WTC11 (cell line): ENCODE data around the gene MRPL28. TPM values are rescaled to one million over a fixed set of nuclear protein-coding genes. Genes with fewer than 3 reads are reported as not detected.

Experiments
- ESRRA ChIP-seq: sonication (generic); formaldehyde crosslinking; IDR thresholded peaks from 2 replicates; pipeline ENCODE4 v1.8.1; 2022; ENCODE audit warnings: mild to moderate bottlenecking, missing genetic modification reagents, borderline replicate concordance
- ETV6 ChIP-seq: sonication (generic); formaldehyde crosslinking; IDR thresholded peaks from 2 replicates; pipeline ENCODE4 v1.8.1; 2022; ENCODE audit warnings: mild to moderate bottlenecking, missing genetic modification reagents
- FOXP1 ChIP-seq: sonication (generic); formaldehyde crosslinking; IDR thresholded peaks from 2 replicates; pipeline ENCODE4 v1.8.0; 2022; ENCODE audit warnings: missing genetic modification reagents, mild to moderate bottlenecking, moderate library complexity, borderline replicate concordance
- GABPB1 ChIP-seq: sonication (generic); formaldehyde crosslinking; IDR thresholded peaks from 2 replicates; pipeline ENCODE4 v1.8.1; 2023; ENCODE audit warnings: mild to moderate bottlenecking, missing genetic modification reagents
- GRHL2 ChIP-seq: fragments of 250-450 bp; sonication (Bioruptor Pico); IDR thresholded peaks from 2 replicates; pipeline ENCODE4 v1.8.0; 2022; ENCODE audit warnings: mild to moderate bottlenecking, moderate library complexity; ENCODE audit not compliant: insufficient replicate concordance, severe bottlenecking
- MXD4 ChIP-seq: fragments of 250-450 bp; sonication (Bioruptor Pico); IDR thresholded peaks from 2 replicates; pipeline ENCODE4 v1.8.0; 2021; ENCODE audit warnings: mild to moderate bottlenecking, moderate library complexity, borderline replicate concordance
- NFE2L1 ChIP-seq: sonication (generic); formaldehyde crosslinking; IDR thresholded peaks from 2 replicates; pipeline ENCODE4 v1.8.1; 2023; ENCODE audit warnings: missing genetic modification reagents
- NFYB ChIP-seq: sonication (generic); formaldehyde crosslinking; conservative IDR thresholded peaks from 2 replicates; pipeline ENCODE4 v1.8.0; 2022; ENCODE audit warnings: low read depth, missing genetic modification reagents
- OVOL2 ChIP-seq: fragments of 250-450 bp; sonication (Bioruptor Pico); IDR thresholded peaks from 2 replicates; pipeline ENCODE4 v1.9.0; 2021; ENCODE audit warnings: mild to moderate bottlenecking, borderline replicate concordance
- TEAD1 ChIP-seq: sonication (generic); formaldehyde crosslinking; IDR thresholded peaks from 2 replicates; pipeline ENCODE4 v1.8.0; 2022; ENCODE audit warnings: mild to moderate bottlenecking, missing genetic modification reagents
- ZBTB21 ChIP-seq: sonication (generic); formaldehyde crosslinking; IDR thresholded peaks from 2 replicates; pipeline ENCODE4 v1.8.1; 2023; ENCODE audit warnings: mild to moderate bottlenecking, missing genetic modification reagents, borderline replicate concordance
- ZNF138 ChIP-seq: sonication (generic); formaldehyde crosslinking; conservative IDR thresholded peaks from 2 replicates; pipeline ENCODE4 v1.8.1; 2022; ENCODE audit warnings: mild to moderate bottlenecking, moderate library complexity, missing genetic modification reagents
- ZNF219 ChIP-seq: sonication (generic); formaldehyde crosslinking; IDR thresholded peaks from 2 replicates; pipeline ENCODE4 v1.8.0; 2023; ENCODE audit warnings: missing genetic modification reagents, mild to moderate bottlenecking, borderline replicate concordance
- ZNF317 ChIP-seq: sonication (generic); formaldehyde crosslinking; IDR thresholded peaks from 2 replicates; pipeline ENCODE4 v1.8.1; 2023; ENCODE audit warnings: low read depth, mild to moderate bottlenecking, moderate library complexity, missing genetic modification reagents, borderline replicate concordance
- ZNF416 ChIP-seq: fragments of 250-450 bp; sonication (Bioruptor Pico); IDR thresholded peaks from 2 replicates; pipeline ENCODE4 v1.9.0; 2021; ENCODE audit warnings: mild to moderate bottlenecking, inconsistent platforms
- total RNA-seq: library from RNA; stranded (reverse); gene quantifications from 3 replicates; pipeline ENCODE4 v1.2.3, GENCODE V29; 2021
- TF ChIP-seq, protein P1 (sequence below): fragments of 250-450 bp; sonication (Bioruptor Pico); IDR thresholded peaks from 2 replicates; pipeline ENCODE4 v2.1.2; 2022; ENCODE audit warnings: mild to moderate bottlenecking, moderate library complexity
- TF ChIP-seq, protein P2 (sequence below): sonication (generic); formaldehyde crosslinking; IDR thresholded peaks from 2 replicates; pipeline ENCODE4 v1.8.1; 2022; ENCODE audit warnings: low read depth, missing genetic modification reagents, borderline replicate concordance
- TF ChIP-seq, protein P3 (sequence below): fragments of 250-450 bp; sonication (Bioruptor Pico); IDR thresholded peaks from 2 replicates; pipeline ENCODE4 v1.9.0; 2021; ENCODE audit warnings: mild to moderate bottlenecking
- TF ChIP-seq, protein P4 (sequence below): sonication (generic); formaldehyde crosslinking; conservative IDR thresholded peaks from 2 replicates; pipeline ENCODE4 v1.8.1; 2022; ENCODE audit warnings: mild to moderate bottlenecking, missing genetic modification reagents
- TF ChIP-seq, protein P5 (sequence below): sonication (generic); formaldehyde crosslinking; IDR thresholded peaks from 2 replicates; pipeline ENCODE4 v1.8.0; 2022; ENCODE audit warnings: mild to moderate bottlenecking, missing genetic modification reagents
- TF ChIP-seq, protein P6 (sequence below): sonication (generic); formaldehyde crosslinking; conservative IDR thresholded peaks from 2 replicates; pipeline ENCODE4 v1.8.1; 2023; ENCODE audit warnings: mild to moderate bottlenecking, low read depth, missing genetic modification reagents, moderate library complexity
- TF ChIP-seq, protein P7 (sequence below): sonication (generic); formaldehyde crosslinking; IDR thresholded peaks from 2 replicates; pipeline ENCODE4 v1.8.1; 2023; ENCODE audit warnings: mild to moderate bottlenecking, moderate library complexity, missing genetic modification reagents
- TF ChIP-seq, protein P8 (sequence below): sonication (generic); formaldehyde crosslinking; IDR thresholded peaks from 2 replicates; pipeline ENCODE4 v1.8.1; 2022; ENCODE audit warnings: missing genetic modification reagents, borderline replicate concordance

The MRPL28 gene
- total RNA-seq, 1 experiment from 2014 or later = 119 TPM

DNA sequence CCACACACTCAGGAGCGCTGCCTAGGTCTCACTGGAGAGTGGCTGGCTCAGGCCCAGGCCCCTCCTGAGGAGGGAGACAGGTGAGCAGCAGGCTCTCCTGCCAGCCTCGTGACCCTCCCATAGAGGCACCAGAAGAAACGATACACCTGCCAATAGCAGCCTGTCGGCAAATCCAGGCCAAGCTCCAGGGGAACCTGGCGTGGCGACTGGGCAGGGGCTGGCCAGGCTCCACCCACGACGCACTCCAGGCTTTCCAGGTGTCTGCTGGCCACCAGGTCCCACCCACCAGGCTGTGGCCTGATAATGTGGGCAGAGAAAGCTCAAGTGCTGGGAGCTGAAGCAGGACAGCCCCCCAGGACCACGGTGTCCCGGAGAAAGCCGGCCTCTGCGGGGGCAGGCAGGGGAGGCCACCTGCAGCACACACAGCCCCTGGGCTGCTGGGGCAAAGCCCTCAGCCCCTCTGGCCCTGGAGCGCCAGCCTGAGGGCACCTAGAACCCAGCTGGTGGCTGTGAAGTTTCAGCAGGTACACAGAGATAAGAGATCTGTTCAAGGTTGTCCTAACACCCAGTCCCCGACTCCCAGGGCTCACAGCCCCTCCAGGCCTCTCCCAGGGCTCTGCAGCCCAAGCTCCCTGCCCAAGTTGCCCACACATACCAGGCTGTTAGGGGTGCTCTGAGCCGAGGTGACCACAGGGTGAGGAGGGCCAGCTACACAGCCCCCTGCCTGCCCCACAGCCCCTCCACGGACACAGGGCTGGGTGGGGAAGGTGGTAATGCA, 9.0 kb upstream of the MRPL28 start (continued):
- TF ChIP-seq FOXP1 (CRISPR knock-in tag) = no peak
- TF ChIP-seq, protein P1, sequence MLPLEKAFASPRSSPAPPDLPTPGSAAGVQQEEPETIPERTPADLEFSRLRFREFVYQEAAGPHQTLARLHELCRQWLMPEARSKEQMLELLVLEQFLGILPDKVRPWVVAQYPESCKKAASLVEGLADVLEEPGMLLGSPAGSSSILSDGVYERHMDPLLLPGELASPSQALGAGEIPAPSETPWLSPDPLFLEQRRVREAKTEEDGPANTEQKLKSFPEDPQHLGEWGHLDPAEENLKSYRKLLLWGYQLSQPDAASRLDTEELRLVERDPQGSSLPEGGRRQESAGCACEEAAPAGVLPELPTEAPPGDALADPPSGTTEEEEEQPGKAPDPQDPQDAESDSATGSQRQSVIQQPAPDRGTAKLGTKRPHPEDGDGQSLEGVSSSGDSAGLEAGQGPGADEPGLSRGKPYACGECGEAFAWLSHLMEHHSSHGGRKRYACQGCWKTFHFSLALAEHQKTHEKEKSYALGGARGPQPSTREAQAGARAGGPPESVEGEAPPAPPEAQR (CRISPR knock-in tag) = no peak
- TF ChIP-seq NFE2L1 (CRISPR knock-in tag) = no peak
- no peak for TF ChIP-seq GABPB1
- no peak for TF ChIP-seq ETV6 (CRISPR knock-in tag)
- TF ChIP-seq, protein P2, sequence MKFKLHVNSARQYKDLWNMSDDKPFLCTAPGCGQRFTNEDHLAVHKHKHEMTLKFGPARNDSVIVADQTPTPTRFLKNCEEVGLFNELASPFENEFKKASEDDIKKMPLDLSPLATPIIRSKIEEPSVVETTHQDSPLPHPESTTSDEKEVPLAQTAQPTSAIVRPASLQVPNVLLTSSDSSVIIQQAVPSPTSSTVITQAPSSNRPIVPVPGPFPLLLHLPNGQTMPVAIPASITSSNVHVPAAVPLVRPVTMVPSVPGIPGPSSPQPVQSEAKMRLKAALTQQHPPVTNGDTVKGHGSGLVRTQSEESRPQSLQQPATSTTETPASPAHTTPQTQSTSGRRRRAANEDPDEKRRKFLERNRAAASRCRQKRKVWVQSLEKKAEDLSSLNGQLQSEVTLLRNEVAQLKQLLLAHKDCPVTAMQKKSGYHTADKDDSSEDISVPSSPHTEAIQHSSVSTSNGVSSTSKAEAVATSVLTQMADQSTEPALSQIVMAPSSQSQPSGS (CRISPR knock-in tag) = no peak
- TF ChIP-seq NFYB (CRISPR knock-in tag) = peak; percentile 67
- no peak for TF ChIP-seq MXD4 (CRISPR knock-in tag)
- TF ChIP-seq, protein P3, sequence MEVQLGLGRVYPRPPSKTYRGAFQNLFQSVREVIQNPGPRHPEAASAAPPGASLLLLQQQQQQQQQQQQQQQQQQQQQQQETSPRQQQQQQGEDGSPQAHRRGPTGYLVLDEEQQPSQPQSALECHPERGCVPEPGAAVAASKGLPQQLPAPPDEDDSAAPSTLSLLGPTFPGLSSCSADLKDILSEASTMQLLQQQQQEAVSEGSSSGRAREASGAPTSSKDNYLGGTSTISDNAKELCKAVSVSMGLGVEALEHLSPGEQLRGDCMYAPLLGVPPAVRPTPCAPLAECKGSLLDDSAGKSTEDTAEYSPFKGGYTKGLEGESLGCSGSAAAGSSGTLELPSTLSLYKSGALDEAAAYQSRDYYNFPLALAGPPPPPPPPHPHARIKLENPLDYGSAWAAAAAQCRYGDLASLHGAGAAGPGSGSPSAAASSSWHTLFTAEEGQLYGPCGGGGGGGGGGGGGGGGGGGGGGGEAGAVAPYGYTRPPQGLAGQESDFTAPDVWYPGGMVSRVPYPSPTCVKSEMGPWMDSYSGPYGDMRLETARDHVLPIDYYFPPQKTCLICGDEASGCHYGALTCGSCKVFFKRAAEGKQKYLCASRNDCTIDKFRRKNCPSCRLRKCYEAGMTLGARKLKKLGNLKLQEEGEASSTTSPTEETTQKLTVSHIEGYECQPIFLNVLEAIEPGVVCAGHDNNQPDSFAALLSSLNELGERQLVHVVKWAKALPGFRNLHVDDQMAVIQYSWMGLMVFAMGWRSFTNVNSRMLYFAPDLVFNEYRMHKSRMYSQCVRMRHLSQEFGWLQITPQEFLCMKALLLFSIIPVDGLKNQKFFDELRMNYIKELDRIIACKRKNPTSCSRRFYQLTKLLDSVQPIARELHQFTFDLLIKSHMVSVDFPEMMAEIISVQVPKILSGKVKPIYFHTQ (CRISPR knock-in tag) = no peak
- TF ChIP-seq TEAD1 (CRISPR knock-in tag) = no peak
- TF ChIP-seq ZNF317 (CRISPR knock-in tag) = no peak
- no peak for TF ChIP-seq ZBTB21
- TF ChIP-seq OVOL2 (CRISPR knock-in tag) = no peak
- TF ChIP-seq, protein P4, sequence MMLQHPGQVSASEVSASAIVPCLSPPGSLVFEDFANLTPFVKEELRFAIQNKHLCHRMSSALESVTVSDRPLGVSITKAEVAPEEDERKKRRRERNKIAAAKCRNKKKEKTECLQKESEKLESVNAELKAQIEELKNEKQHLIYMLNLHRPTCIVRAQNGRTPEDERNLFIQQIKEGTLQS (CRISPR knock-in tag) = no peak
- no peak for TF ChIP-seq ZNF219 (CRISPR knock-in tag)
- TF ChIP-seq, protein P5, sequence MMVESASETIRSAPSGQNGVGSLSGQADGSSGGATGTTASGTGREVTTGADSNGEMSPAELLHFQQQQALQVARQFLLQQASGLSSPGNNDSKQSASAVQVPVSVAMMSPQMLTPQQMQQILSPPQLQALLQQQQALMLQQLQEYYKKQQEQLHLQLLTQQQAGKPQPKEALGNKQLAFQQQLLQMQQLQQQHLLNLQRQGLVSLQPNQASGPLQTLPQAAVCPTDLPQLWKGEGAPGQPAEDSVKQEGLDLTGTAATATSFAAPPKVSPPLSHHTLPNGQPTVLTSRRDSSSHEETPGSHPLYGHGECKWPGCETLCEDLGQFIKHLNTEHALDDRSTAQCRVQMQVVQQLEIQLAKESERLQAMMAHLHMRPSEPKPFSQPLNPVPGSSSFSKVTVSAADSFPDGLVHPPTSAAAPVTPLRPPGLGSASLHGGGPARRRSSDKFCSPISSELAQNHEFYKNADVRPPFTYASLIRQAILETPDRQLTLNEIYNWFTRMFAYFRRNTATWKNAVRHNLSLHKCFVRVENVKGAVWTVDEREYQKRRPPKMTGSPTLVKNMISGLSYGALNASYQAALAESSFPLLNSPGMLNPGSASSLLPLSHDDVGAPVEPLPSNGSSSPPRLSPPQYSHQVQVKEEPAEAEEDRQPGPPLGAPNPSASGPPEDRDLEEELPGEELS (CRISPR knock-in tag) = no peak
- no peak for TF ChIP-seq ESRRA (CRISPR knock-in tag)
- no peak for TF ChIP-seq GRHL2 (CRISPR knock-in tag)
- TF ChIP-seq ZNF138 = no peak
- TF ChIP-seq, protein P6, sequence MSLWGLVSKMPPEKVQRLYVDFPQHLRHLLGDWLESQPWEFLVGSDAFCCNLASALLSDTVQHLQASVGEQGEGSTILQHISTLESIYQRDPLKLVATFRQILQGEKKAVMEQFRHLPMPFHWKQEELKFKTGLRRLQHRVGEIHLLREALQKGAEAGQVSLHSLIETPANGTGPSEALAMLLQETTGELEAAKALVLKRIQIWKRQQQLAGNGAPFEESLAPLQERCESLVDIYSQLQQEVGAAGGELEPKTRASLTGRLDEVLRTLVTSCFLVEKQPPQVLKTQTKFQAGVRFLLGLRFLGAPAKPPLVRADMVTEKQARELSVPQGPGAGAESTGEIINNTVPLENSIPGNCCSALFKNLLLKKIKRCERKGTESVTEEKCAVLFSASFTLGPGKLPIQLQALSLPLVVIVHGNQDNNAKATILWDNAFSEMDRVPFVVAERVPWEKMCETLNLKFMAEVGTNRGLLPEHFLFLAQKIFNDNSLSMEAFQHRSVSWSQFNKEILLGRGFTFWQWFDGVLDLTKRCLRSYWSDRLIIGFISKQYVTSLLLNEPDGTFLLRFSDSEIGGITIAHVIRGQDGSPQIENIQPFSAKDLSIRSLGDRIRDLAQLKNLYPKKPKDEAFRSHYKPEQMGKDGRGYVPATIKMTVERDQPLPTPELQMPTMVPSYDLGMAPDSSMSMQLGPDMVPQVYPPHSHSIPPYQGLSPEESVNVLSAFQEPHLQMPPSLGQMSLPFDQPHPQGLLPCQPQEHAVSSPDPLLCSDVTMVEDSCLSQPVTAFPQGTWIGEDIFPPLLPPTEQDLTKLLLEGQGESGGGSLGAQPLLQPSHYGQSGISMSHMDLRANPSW (CRISPR knock-in tag) = no peak
- TF ChIP-seq ZNF416 (CRISPR knock-in tag) = peak; percentile 94
- TF ChIP-seq, protein P7, sequence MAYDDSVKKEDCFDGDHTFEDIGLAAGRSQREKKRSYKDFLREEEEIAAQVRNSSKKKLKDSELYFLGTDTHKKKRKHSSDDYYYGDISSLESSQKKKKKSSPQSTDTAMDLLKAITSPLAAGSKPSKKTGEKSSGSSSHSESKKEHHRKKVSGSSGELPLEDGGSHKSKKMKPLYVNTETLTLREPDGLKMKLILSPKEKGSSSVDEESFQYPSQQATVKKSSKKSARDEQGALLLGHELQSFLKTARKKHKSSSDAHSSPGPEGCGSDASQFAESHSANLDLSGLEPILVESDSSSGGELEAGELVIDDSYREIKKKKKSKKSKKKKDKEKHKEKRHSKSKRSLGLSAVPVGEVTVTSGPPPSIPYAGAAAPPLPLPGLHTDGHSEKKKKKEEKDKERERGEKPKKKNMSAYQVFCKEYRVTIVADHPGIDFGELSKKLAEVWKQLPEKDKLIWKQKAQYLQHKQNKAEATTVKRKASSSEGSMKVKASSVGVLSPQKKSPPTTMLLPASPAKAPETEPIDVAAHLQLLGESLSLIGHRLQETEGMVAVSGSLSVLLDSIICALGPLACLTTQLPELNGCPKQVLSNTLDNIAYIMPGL (CRISPR knock-in tag) = no peak
- TF ChIP-seq, protein P8, sequence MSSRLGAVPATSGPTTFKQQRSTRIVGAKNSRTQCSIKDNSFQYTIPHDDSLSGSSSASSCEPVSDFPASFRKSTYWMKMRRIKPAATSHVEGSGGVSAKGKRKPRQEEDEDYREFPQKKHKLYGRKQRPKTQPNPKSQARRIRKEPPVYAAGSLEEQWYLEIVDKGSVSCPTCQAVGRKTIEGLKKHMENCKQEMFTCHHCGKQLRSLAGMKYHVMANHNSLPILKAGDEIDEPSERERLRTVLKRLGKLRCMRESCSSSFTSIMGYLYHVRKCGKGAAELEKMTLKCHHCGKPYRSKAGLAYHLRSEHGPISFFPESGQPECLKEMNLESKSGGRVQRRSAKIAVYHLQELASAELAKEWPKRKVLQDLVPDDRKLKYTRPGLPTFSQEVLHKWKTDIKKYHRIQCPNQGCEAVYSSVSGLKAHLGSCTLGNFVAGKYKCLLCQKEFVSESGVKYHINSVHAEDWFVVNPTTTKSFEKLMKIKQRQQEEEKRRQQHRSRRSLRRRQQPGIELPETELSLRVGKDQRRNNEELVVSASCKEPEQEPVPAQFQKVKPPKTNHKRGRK = no peak
